Measurements from ENCODE around the gene LOC101059915.

DNA sequence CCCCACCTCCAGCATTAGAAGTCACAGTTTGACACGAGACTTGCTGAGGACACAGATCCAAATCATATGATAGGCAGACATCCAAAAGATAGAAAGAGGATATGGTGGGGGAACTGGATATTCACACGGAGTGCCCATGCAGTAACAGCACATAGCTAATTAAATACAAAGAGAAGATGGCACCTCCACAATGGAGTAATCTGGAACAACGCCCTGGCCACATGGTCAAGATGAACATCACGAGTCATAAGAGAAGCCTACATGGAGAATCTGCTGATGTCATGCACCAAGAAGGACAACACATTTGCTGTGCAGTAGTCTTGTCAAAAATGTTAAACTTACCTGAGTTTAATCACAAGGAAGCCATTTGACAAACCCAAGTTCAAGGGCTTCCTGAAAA is 10.1 kb upstream of the LOC101059915 start:
- TF ChIP-seq U2AF2 (IDR thresholded peaks at IDR 0.05; ENCODE audit: low read depth, low read length), result no peak
- TF ChIP-seq, protein P1, sequence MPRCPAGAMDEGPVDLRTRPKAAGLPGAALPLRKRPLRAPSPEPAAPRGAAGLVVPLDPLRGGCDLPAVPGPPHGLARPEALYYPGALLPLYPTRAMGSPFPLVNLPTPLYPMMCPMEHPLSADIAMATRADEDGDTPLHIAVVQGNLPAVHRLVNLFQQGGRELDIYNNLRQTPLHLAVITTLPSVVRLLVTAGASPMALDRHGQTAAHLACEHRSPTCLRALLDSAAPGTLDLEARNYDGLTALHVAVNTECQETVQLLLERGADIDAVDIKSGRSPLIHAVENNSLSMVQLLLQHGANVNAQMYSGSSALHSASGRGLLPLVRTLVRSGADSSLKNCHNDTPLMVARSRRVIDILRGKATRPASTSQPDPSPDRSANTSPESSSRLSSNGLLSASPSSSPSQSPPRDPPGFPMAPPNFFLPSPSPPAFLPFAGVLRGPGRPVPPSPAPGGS (CRISPR knock-in tag; IDR thresholded peaks at IDR 0.05), result no peak
- TF ChIP-seq TARDBP (CRISPR knock-in tag; IDR thresholded peaks at IDR 0.05), result no peak
- TF ChIP-seq, protein P2, sequence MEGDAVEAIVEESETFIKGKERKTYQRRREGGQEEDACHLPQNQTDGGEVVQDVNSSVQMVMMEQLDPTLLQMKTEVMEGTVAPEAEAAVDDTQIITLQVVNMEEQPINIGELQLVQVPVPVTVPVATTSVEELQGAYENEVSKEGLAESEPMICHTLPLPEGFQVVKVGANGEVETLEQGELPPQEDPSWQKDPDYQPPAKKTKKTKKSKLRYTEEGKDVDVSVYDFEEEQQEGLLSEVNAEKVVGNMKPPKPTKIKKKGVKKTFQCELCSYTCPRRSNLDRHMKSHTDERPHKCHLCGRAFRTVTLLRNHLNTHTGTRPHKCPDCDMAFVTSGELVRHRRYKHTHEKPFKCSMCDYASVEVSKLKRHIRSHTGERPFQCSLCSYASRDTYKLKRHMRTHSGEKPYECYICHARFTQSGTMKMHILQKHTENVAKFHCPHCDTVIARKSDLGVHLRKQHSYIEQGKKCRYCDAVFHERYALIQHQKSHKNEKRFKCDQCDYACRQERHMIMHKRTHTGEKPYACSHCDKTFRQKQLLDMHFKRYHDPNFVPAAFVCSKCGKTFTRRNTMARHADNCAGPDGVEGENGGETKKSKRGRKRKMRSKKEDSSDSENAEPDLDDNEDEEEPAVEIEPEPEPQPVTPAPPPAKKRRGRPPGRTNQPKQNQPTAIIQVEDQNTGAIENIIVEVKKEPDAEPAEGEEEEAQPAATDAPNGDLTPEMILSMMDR (CRISPR knock-in tag; IDR thresholded peaks at IDR 0.05), result no peak
- TF ChIP-seq ZKSCAN8 (CRISPR knock-in tag; IDR thresholded peaks at IDR 0.05; ENCODE audit: borderline replicate concordance), result no peak
- TF ChIP-seq, protein P3, sequence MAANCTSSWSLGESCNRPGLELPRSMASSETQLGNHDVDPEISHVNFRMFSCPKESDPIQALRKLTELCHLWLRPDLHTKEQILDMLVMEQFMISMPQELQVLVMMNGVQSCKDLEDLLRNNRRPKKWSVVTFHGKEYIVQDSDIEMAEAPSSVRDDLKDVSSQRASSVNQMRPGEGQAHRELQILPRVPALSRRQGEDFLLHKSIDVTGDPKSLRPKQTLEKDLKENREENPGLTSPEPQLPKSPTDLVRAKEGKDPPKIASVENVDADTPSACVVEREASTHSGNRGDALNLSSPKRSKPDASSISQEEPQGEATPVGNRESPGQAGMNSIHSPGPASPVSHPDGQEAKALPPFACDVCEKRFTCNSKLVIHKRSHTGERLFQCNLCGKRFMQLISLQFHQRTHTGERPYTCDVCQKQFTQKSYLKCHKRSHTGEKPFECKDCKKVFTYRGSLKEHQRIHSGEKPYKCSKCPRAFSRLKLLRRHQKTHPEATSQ (CRISPR knock-in tag; IDR thresholded peaks at IDR 0.05; ENCODE audit: borderline replicate concordance), result no peak
- TF ChIP-seq MAFF (IDR thresholded peaks at IDR 0.05; ENCODE audit: low read depth, low read length), result no peak
- TF ChIP-seq PHF20 (CRISPR knock-in tag; IDR thresholded peaks at IDR 0.05), result no peak
- no peak for TF ChIP-seq FOXC1 (CRISPR knock-in tag; IDR thresholded peaks at IDR 0.05; ENCODE audit: borderline replicate concordance)
- TF ChIP-seq KAT8 (CRISPR knock-in tag; IDR thresholded peaks at IDR 0.05), result no peak
- no peak for TF ChIP-seq ZNF317 (CRISPR knock-in tag; IDR thresholded peaks at IDR 0.05)
- TF ChIP-seq NFE2L1 (CRISPR knock-in tag; IDR thresholded peaks at IDR 0.05; ENCODE audit: borderline replicate concordance), result no peak
- TF ChIP-seq POLR2A (IDR thresholded peaks at IDR 0.05; ENCODE audit: insufficient read depth in 1 of 2, low read depth in 2 of 2, low read length in 2 of 2), result no peak
- no peak for TF ChIP-seq MAFG (CRISPR knock-in tag; IDR thresholded peaks at IDR 0.05)
